ENCODE data around the gene WDR4. TPM values are rescaled to one million over a fixed set of nuclear protein-coding genes. Genes with fewer than 3 reads are reported as not detected.
A peak's percentile ranks its signal among the peaks of the same experiment; 100 is the strongest.
"Not testable (repeated sequence)": the region's sequence is repeated elsewhere in the genome, so short reads cannot be mapped to it uniquely, and the experiment has no call there.

Gene WDR4
- total RNA-seq, 1 experiment from 2014 or later = 21.8 TPM

DNA sequence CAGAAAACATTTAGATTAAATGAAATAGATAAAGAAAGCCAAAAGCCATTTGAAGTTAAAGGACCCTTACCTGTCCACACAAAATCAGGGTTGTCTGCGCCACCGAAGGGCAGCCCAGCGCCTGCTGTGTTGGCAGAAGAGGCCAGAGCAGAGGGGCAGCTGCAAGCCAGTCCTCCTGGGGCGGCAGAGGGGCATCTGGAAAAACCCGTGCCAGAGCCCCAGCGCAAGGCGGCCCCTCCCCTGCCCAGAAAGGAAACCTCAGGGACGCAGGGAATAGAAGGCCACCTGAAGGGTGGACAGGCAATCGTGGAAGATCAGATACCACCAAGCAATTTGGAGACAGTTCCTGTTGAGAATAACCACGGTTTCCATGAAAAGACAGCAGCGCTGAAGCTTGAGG, 24.5 kb upstream of the WDR4 start:
- no peak overlapping the region for H3K4me3 ChIP-seq
- H3K36me3 ChIP-seq = peaks cover 43% of the 10 kb centered on the region
- H3K9me3 ChIP-seq (replicated peaks) = no peaks in the 10 kb centered on the region
- no peaks in the 10 kb centered on the region for H3K4me1 ChIP-seq
- H3K27ac ChIP-seq = no peak overlapping the region
- H3K27me3 ChIP-seq = no peaks in the 10 kb centered on the region
- DNase-seq = no peak

GRCh38 chr21:42900446-42900845, 21.1 kb upstream of the WDR4 start:
- no peaks in the 10 kb centered on the region for H3K9me3 ChIP-seq (replicated peaks)
- no peaks in the 10 kb centered on the region for H3K4me1 ChIP-seq
- no peak overlapping the region for H3K4me3 ChIP-seq
- no peak overlapping the region for H3K27ac ChIP-seq
- DNase-seq = no peak
- no peaks in the 10 kb centered on the region for H3K27me3 ChIP-seq
- peaks cover 31% of the 10 kb centered on the region for H3K36me3 ChIP-seq

- Histone ChIP-seq H3K9me3 (replicated peaks) (no peaks in the 10 kb centered on the region), H3K27me3 (no peaks in the 10 kb centered on the region), H3K4me1 (peaks cover 3% of the 10 kb centered on the region; the same call in 1 of the 2 replicates), H3K36me3 (peaks cover 7% of the 10 kb centered on the region), H3K27ac (peak within 1 kb of the TSS; percentile 74), H3K4me3 (peak within 1 kb of the TSS; percentile 87)
- DNase-seq = peak; percentile 99
Observed at GRCh38 chr21:42892931-42893755, 13.8 kb upstream of the WDR4 start, which contains the start of gene NDUFV3. Gene NDUFV3, plus strand, starts transcription at chr21:42893309. Its CDS starts 25 bp downstream, at chr21:42893334.

GRCh38 chr21:42892582-42892930, 13.2 kb upstream of the WDR4 start:
- H3K27ac ChIP-seq = peak overlapping the region; percentile 74
- H3K4me1 ChIP-seq = peaks cover 3% of the 10 kb centered on the region; the same call in 1 of the 2 replicates
- H3K4me3 ChIP-seq = peak overlapping the region; percentile 87
- H3K27me3 ChIP-seq = no peaks in the 10 kb centered on the region
- H3K9me3 ChIP-seq (replicated peaks) = no peaks in the 10 kb centered on the region
- DNase-seq = no peak
- H3K36me3 ChIP-seq = peaks cover 7% of the 10 kb centered on the region

GRCh38 chr21:42887326-42887725, 8.0 kb upstream of the WDR4 start:
- no peak for DNase-seq

GRCh38 chr21:42883921-42884320, 4.6 kb upstream of the WDR4 start:
- Histone ChIP-seq H3K27ac (no peak overlapping the region), H3K9me3 (replicated peaks) (no peaks in the 10 kb centered on the region), H3K36me3 (no peaks in the 10 kb centered on the region), H3K4me3 (no peak overlapping the region), H3K4me1 (no peaks in the 10 kb centered on the region), H3K27me3 (no peaks in the 10 kb centered on the region)
- DNase-seq = no peak

More at GRCh38 chr21:42887326-42887725, 8.0 kb upstream of the WDR4 start:
- no peaks in the 10 kb centered on the region for H3K27me3 ChIP-seq
- H3K4me3 ChIP-seq = no peak overlapping the region
- H3K27ac ChIP-seq = no peak overlapping the region
- H3K4me1 ChIP-seq = peaks cover 1% of the 10 kb centered on the region; the same call in 1 of the 2 replicates
- no peaks in the 10 kb centered on the region for H3K36me3 ChIP-seq
- no peaks in the 10 kb centered on the region for H3K9me3 ChIP-seq (replicated peaks)

DNA sequence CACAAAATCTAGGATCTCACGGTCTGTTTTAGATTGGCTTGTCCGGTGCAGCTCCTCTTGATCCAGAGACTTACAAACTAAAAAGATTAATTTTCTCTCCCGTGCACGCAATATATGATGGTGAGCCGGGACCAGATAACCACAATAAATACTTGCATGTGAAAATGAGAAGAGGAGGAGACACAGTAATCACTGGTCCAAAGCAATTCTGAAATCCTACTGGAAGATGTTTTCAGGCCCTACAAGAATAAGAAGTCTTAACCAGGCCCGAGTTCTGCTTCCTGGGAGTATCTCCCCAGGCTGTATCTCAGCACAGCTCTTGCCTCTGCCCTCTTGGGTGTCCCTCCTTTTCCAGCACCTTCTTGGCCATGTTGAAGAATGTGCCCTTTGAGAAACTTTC, 1.0 kb upstream of the WDR4 start:
- no peaks in the 10 kb centered on the region for H3K4me1 ChIP-seq
- H3K4me3 ChIP-seq = peak overlapping the region; percentile 90
- no peak overlapping the region for H3K27ac ChIP-seq
- peaks cover 10% of the 10 kb centered on the region for H3K36me3 ChIP-seq
- H3K9me3 ChIP-seq (replicated peaks) = no peaks in the 10 kb centered on the region
- no peaks in the 10 kb centered on the region for H3K27me3 ChIP-seq
- DNase-seq = no peak

DNA sequence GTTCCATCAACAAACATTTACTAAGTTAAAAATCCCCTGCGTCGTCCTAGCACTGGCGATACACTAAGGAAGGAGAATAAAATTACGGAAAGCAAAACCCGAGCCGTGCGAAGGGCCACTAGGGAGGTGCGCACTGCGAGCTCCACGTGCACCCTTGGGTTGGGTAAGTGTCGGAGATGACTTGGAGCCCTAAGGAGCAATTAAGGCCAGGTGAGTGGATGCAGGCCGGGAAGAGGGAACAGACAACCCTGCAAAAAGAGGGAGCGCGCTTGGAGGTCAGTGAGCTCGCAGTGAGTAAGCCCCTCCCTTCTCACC, 704 bp downstream of the WDR4 start:
- H3K27me3 ChIP-seq = no peaks in the 10 kb centered on the region
- peak overlapping the region; percentile 90 for H3K4me3 ChIP-seq
- H3K4me1 ChIP-seq = no peaks in the 10 kb centered on the region
- no peak for DNase-seq
- peak overlapping the region; percentile 83 for H3K27ac ChIP-seq
- no peaks in the 10 kb centered on the region for H3K9me3 ChIP-seq (replicated peaks)
- H3K36me3 ChIP-seq = peaks cover 18% of the 10 kb centered on the region

GRCh38 chr21:42875811-42876210, 3.5 kb downstream of the WDR4 start:
- not testable (repeated sequence) for H3K27me3 ChIP-seq; DNase-seq; H3K4me1 ChIP-seq; H3K27ac ChIP-seq; H3K4me3 ChIP-seq; H3K9me3 ChIP-seq (replicated peaks)
- peaks cover 42% of the 10 kb centered on the region for H3K36me3 ChIP-seq

DNA sequence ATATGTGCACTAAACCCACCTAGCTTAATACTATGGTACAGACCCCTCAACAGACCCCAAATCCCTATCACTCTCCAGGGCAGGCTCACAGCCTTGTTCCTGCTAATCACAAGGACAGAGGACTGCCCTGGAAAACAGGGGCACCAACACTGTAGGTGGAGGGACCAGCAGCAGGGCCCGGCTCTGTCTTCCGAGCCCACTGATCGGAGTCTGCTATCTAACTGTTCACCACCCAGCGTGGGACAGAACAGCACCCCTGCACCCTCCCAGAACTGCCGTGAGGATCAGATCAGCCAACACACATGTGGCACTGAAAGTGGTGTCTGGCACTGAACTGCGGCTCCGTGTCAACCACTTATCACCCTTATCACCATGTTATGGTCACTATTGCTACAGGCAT, 6.2 kb downstream of the WDR4 start:
- H3K4me3 ChIP-seq = no peak overlapping the region

DNA sequence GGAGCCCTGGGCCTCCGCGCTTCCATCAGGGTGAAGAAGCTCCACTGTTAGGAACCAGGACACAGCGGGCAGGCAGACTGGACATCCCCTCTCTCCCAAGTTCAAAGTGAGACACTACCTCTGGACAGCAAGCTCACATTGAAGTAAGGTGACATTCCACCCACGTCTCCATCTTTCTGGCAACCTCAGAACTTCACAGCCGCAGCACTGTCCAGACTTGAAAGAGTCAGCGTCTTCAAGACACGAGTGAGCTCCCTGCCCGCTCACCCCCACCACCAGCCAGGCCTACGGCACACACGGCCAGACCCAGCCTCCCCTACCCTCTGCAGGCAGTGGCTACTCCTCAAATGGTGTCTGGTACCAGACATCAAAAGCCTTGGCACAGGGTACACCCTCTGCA, 11.1 kb downstream of the WDR4 start:
- H3K4me3 ChIP-seq = no peak overlapping the region
- H3K27ac ChIP-seq = no peak overlapping the region
- H3K27me3 ChIP-seq = no peaks in the 10 kb centered on the region
- peaks cover 71% of the 10 kb centered on the region for H3K36me3 ChIP-seq
- no peak for DNase-seq
- H3K4me1 ChIP-seq = no peaks in the 10 kb centered on the region
- H3K9me3 ChIP-seq (replicated peaks) = no peaks in the 10 kb centered on the region

More for the DNA sequence above, 6.2 kb downstream of the WDR4 start:
- Histone ChIP-seq H3K27me3 (no peaks in the 10 kb centered on the region), H3K4me1 (no peaks in the 10 kb centered on the region), H3K9me3 (replicated peaks) (no peaks in the 10 kb centered on the region), H3K27ac (no peak overlapping the region), H3K36me3 (peaks cover 64% of the 10 kb centered on the region)
- DNase-seq = no peak

DNA sequence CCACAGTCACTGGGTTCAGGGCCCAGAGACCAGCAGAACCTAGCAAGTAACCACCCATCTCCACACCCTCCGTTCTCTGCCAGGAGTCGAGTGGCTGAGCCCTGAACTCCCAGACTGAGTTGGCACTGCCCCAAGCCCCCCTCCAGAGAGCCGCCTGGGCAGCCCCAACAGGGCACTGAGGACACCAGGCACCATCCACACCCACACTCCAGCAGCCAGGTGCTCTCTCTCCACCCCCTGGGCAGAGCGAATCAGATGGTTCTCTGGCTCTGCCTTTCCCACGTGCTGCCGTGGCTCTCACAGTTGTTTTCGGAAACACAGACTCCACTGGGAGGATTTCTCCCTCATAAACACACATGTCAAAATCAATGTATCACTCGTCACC, 13.6 kb downstream of the WDR4 start:
- Histone ChIP-seq H3K4me1 (no peaks in the 10 kb centered on the region), H3K27me3 (no peaks in the 10 kb centered on the region), H3K4me3 (no peak overlapping the region), H3K9me3 (replicated peaks) (no peaks in the 10 kb centered on the region), H3K36me3 (peaks cover 70% of the 10 kb centered on the region), H3K27ac (no peak overlapping the region)
- DNase-seq = no peak

DNA sequence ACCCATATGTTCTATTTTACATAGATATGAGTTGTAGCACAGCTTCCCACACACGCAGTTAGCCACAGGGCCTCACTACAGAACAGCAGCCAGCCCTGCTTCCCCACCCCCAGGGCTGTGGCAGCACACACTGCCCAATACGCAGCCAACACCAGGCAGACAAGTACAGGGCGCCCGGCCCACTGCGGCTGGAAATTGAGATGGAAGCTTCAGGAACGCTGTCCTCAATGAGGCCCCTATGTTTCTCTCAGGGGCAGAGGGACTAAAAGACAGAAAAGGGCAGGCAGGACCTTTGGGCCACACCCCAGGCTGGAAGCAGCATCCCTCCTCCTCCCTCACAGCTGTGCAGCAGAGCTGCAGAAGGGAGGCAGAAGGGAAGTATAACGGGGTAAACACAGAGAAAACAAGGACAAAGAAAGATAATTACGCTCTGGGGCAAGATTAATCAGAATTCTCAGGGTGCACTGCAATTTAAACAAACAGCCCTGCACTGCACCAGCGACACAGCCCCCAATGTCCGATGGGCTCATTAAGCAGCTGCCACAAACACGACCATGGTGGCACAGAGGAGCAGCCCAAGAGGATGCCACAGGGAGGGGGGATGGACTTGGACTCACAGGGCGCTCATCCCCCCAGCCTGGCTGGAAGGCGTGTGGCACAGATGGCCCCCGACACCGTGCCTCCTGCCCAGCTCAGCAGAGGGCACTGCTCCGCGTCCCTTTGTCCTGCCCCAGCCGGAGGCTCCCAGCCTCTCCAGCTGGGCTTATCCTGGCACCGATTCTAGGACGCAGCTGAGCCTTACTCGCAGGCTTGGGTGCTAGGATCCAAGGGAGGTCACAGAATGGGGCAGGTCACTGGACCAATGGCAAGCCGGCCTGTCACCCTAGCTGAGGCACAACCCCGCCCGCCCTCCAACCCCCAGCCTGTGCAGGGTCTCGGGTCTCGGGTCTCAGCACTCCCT, 14.2 kb downstream of the WDR4 start:
- DNase-seq = no peak
- Histone ChIP-seq H3K27ac (no peak overlapping the region), H3K27me3 (no peaks in the 10 kb centered on the region), H3K36me3 (peaks cover 70% of the 10 kb centered on the region), H3K4me1 (no peaks in the 10 kb centered on the region), H3K9me3 (replicated peaks) (no peaks in the 10 kb centered on the region), H3K4me3 (no peak overlapping the region)

GRCh38 chr21:42864286-42864685, 15.1 kb downstream of the WDR4 start:
- Histone ChIP-seq H3K27ac (no peak overlapping the region), H3K36me3 (peaks cover 70% of the 10 kb centered on the region), H3K9me3 (replicated peaks) (no peaks in the 10 kb centered on the region)

GRCh38 chr21:42863504-42863870, 15.9 kb downstream of the WDR4 start:
- Histone ChIP-seq H3K27ac (no peak overlapping the region), H3K27me3 (no peaks in the 10 kb centered on the region), H3K4me3 (no peak overlapping the region), H3K4me1 (peaks cover 5% of the 10 kb centered on the region; the same call in 1 of the 2 replicates), H3K9me3 (replicated peaks) (no peaks in the 10 kb centered on the region), H3K36me3 (peaks cover 70% of the 10 kb centered on the region)
- DNase-seq = no peak

More at GRCh38 chr21:42864286-42864685, 15.1 kb downstream of the WDR4 start:
- Histone ChIP-seq H3K27me3 (no peaks in the 10 kb centered on the region), H3K4me3 (no peak overlapping the region), H3K4me1 (no peaks in the 10 kb centered on the region)
- no peak for DNase-seq
